HepG2 (cell line): Measurements from ENCODE around the gene LAMA5. TPM values are rescaled to one million over a fixed set of nuclear protein-coding genes. Genes with fewer than 3 reads are reported as not detected.

Experiments used
- ARNT2 ChIP-seq: sonication (generic); formaldehyde crosslinking; IDR thresholded peaks from 2 replicates; pipeline ENCODE4 v1.8.0; 2022; ENCODE audit warnings: mild to moderate bottlenecking, low read depth, missing genetic modification reagents, moderate library complexity
- CREB1 ChIP-seq, 2 experiments: fragments of 450-650 bp in 1 of 2; IDR thresholded peaks; 2 replicates each; pipeline ENCODE4 v1.6.1; 2016 to 2017; ENCODE audit warnings: control low read depth in 1 of 2, mild to moderate bottlenecking in 1 of 2, missing compliant biosample characterization in 1 of 2, missing genetic modification characterization in 1 of 2
- EED ChIP-seq: sonication (generic); formaldehyde crosslinking; IDR thresholded peaks from 2 replicates; pipeline ENCODE4 v1.5.0; 2020; ENCODE audit warnings: mild to moderate bottlenecking, missing genetic modification reagents
- FIP1L1 ChIP-seq: fragments of 200-400 bp; formaldehyde crosslinking; IDR thresholded peaks from 2 replicates; pipeline ENCODE4 v1.6.1; 2018; ENCODE audit warnings: low read depth, mild to moderate bottlenecking, low read length, moderate library complexity, borderline replicate concordance; ENCODE audit not compliant: insufficient read depth
- IRF9 ChIP-seq: sonication (generic); formaldehyde crosslinking; IDR thresholded peaks from 2 replicates; pipeline ENCODE4 v1.8.0; 2022; ENCODE audit warnings: missing genetic modification reagents, mild to moderate bottlenecking, borderline replicate concordance
- LCORL ChIP-seq, 2 experiments: fragments of 450-650 bp in 1 of 2; sonication (generic) in 1 of 2; formaldehyde crosslinking in 1 of 2; IDR thresholded peaks; 2 replicates each; pipeline versions ENCODE4 v1.5.0 to v1.6.1; 2017 to 2020; ENCODE audit warnings: antibody characterized with exemption in 1 of 2, missing genetic modification reagents in 1 of 2
- MAFG ChIP-seq: sonication (generic); formaldehyde crosslinking; IDR thresholded peaks from 2 replicates; pipeline ENCODE4 v1.5.1; 2020; ENCODE audit warnings: mild to moderate bottlenecking, missing genetic modification reagents
- PAF1 ChIP-seq: IDR thresholded peaks from 2 replicates; pipeline ENCODE4 v1.6.1; 2016; ENCODE audit warnings: missing genetic modification reagents, missing compliant biosample characterization
- RAD21 ChIP-seq: fragments of 450-650 bp; formaldehyde crosslinking; IDR thresholded peaks from 2 replicates; pipeline ENCODE4 v1.5.0; 2020; ENCODE audit warnings: mild to moderate bottlenecking
- ZBTB3 ChIP-seq: sonication (generic); formaldehyde crosslinking; IDR thresholded peaks from 2 replicates; pipeline ENCODE4 v1.4.0; 2020; ENCODE audit warnings: low read depth, mild to moderate bottlenecking, moderate library complexity, missing genetic modification reagents, borderline replicate concordance
- ZBTB7A ChIP-seq: sonication (generic); formaldehyde crosslinking; IDR thresholded peaks from 2 replicates; pipeline ENCODE4 v1.8.0; 2022; ENCODE audit warnings: mild to moderate bottlenecking, missing genetic modification reagents
- ZC3H4 ChIP-seq: sonication (generic); formaldehyde crosslinking; IDR thresholded peaks from 2 replicates; pipeline ENCODE4 v1.4.0; 2020; ENCODE audit warnings: missing genetic modification reagents, borderline replicate concordance
- ZNF136 ChIP-seq: sonication (generic); formaldehyde crosslinking; IDR thresholded peaks from 2 replicates; pipeline ENCODE4 v1.8.1; 2022; ENCODE audit warnings: low read depth, mild to moderate bottlenecking, moderate library complexity, missing genetic modification reagents
- ZNF44 ChIP-seq: sonication (generic); formaldehyde crosslinking; IDR thresholded peaks from 2 replicates; pipeline ENCODE4 v1.5.1; 2020; ENCODE audit warnings: mild to moderate bottlenecking, missing genetic modification reagents
- ZNF646 ChIP-seq: sonication (generic); formaldehyde crosslinking; IDR thresholded peaks from 2 replicates; pipeline ENCODE4 v1.9.0; 2021; ENCODE audit warnings: mild to moderate bottlenecking, missing genetic modification reagents
- ZNF761 ChIP-seq: sonication (generic); formaldehyde crosslinking; conservative IDR thresholded peaks from 2 replicates; pipeline ENCODE4 v1.4.0; 2020; ENCODE audit warnings: mild to moderate bottlenecking, missing genetic modification reagents
- ZNF792 ChIP-seq: IDR thresholded peaks from 2 replicates; pipeline ENCODE4 v1.6.1; 2016
- polyA plus RNA-seq, 8 experiments: library from polyadenylated mRNA; depleted of rRNA in 3 of 8; stranded (reverse) in 7 of 8; unstranded in 1 of 8; fragments of >200 nt; fragmentation: Illumina TruSeq in 4 of 8; extraction: Trizol in 4 of 8; gene quantifications; 2 replicates each; pipeline versions ENCODE4 v1.2.1 to v1.2.3, GENCODE V29; 2011 to 2016; ENCODE audit warnings: low read depth in 4 of 8, missing spikeins in 1 of 8, mixed read lengths in 1 of 8; ENCODE audit not compliant: insufficient read depth in 1 of 8
- total RNA-seq, 5 experiments: library from RNA; depleted of rRNA; stranded (reverse); fragments of >200 nt; fragmentation: Illumina TruSeq; extraction: Trizol; gene quantifications; 2 replicates each; pipeline ENCODE4 v1.2.3, GENCODE V29; 2016; ENCODE audit warnings: low read depth in 1 of 5
- TF ChIP-seq, protein P1 (sequence below): conservative IDR thresholded peaks from 2 replicates; pipeline ENCODE4 v1.6.1; 2018; ENCODE audit warnings: missing genetic modification reagents
- TF ChIP-seq, protein P2 (sequence below): IDR thresholded peaks from 2 replicates; pipeline ENCODE4 v1.6.1; 2016; ENCODE audit warnings: missing compliant biosample characterization, missing genetic modification reagents, borderline replicate concordance

The LAMA5 gene
- total and polyA plus RNA-seq, 2 of the 13 experiments (the other 11 are each of a cell fraction or from before 2014, with no cell fraction given), result 21.0 to 44.7 TPM

- peak; percentile 80; the same call in 1 of the 2 replicates for TF ChIP-seq IRF9 (CRISPR knock-in tag)
- TF ChIP-seq ZNF646, result no peak
- peak; percentile 70; the same call in 1 of the 2 replicates for TF ChIP-seq ZNF792 (CRISPR knock-in tag)
- peak; percentile 61; the same call in 1 of the 2 replicates for TF ChIP-seq MAFG (CRISPR knock-in tag)
- no peak; the same call in 1 of the 2 replicates for TF ChIP-seq ZNF44 (CRISPR knock-in tag)
- 0 out of 2 replicates have a peak, but pooled peaks have one; percentile 78 for TF ChIP-seq ZNF136 (CRISPR knock-in tag)
- peak; percentile 68 for TF ChIP-seq CREB1 (IDR thresholded peaks at IDR 0.05)
- no peak for TF ChIP-seq CREB1 (CRISPR knock-in tag; IDR thresholded peaks at IDR 0.05)
- no peak for TF ChIP-seq FIP1L1
- TF ChIP-seq, protein P1, sequence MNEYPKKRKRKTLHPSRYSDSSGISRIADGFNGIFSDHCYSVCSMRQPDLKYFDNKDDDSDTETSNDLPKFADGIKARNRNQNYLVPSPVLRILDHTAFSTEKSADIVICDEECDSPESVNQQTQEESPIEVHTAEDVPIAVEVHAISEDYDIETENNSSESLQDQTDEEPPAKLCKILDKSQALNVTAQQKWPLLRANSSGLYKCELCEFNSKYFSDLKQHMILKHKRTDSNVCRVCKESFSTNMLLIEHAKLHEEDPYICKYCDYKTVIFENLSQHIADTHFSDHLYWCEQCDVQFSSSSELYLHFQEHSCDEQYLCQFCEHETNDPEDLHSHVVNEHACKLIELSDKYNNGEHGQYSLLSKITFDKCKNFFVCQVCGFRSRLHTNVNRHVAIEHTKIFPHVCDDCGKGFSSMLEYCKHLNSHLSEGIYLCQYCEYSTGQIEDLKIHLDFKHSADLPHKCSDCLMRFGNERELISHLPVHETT (CRISPR knock-in tag), result peak; percentile 77
- TF ChIP-seq ZBTB3, result peak; percentile 94; the same call in 1 of the 2 replicates
- TF ChIP-seq ZC3H4, result no peak
- peak; percentile 95 for TF ChIP-seq ARNT2 (CRISPR knock-in tag)
- TF ChIP-seq PAF1 (CRISPR knock-in tag), result no peak
- TF ChIP-seq, protein P2, sequence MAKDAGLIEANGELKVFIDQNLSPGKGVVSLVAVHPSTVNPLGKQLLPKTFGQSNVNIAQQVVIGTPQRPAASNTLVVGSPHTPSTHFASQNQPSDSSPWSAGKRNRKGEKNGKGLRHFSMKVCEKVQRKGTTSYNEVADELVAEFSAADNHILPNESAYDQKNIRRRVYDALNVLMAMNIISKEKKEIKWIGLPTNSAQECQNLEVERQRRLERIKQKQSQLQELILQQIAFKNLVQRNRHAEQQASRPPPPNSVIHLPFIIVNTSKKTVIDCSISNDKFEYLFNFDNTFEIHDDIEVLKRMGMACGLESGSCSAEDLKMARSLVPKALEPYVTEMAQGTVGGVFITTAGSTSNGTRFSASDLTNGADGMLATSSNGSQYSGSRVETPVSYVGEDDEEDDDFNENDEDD (CRISPR knock-in tag), result peak; percentile 97
- TF ChIP-seq LCORL (IDR thresholded peaks at IDR 0.05), result no peak
- peak; percentile 77 for TF ChIP-seq LCORL (CRISPR knock-in tag; IDR thresholded peaks at IDR 0.05)
- TF ChIP-seq RAD21 (CRISPR knock-in tag), result peak; percentile 43
- peak; percentile 89 for TF ChIP-seq EED (CRISPR knock-in tag)
- no peak for TF ChIP-seq ZBTB7A (CRISPR knock-in tag)
- peak; percentile 96 for TF ChIP-seq ZNF761 (CRISPR knock-in tag)
These were observed 40.3 kb upstream of the LAMA5 start, which contains the start of gene CABLES2 (continued) for GRCh38 chr20:62407221-62407992.
